Stimulated activated CD8-positive, alpha-beta memory T cell treated with anti-CD3 and anti-CD28 coated beads, Interleukin-2, amount 100 ng/mL, for 48 hours (primary cell): ENCODE data around the gene FHIT.

ENCODE experiments used
- DNase-seq, 2 donors: peaks; one replicate each; pipeline ENCODE4 v3.0.0-alpha.2; 2020; ENCODE audit warnings: low read depth in 2 of 2

Gene FHIT

GRCh38 chr3:61169621-61170251 lies 81.5 kb downstream of the FHIT start:
- DNase-seq, result no peak

DNA sequence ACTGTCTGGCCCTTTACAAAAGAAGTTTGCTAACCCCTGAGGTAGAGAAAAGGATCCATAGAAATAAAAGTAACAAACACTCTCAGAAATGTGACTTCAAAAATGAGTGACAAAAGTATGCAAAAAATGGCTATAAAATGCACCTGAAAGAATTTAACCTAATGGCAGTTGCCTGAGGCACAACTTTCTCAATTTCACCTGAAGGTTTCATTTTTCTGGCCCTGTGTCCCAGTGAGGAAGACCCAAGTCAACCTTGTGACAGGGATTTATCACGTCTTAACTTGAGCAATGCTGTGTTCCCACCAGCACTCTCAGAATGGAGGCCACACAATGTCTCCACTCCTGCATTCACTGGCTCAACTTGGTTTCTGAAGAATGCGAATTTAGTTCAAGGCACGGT lies 83.0 kb downstream of the FHIT start:
- DNase-seq, result no peak

DNA sequence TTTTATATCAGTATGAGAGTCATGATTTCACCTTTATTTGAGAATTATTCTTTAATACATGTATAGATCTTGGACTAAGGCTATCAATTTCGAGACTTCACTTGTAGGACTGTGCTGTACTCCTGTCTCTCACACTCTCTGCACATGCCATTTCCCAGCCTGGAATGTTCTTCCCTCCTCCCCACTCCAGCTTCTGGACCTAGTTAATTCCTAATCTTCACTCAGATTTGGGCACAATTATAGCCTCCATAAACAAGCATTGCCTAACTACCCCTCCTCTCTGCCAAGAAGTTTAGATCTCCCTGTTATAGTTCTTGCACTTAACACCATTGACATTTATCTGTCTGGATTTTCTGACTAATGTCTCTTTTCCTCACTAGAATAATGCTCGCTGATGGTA lies 88.3 kb downstream of the FHIT start:
- no peak for DNase-seq

DNA sequence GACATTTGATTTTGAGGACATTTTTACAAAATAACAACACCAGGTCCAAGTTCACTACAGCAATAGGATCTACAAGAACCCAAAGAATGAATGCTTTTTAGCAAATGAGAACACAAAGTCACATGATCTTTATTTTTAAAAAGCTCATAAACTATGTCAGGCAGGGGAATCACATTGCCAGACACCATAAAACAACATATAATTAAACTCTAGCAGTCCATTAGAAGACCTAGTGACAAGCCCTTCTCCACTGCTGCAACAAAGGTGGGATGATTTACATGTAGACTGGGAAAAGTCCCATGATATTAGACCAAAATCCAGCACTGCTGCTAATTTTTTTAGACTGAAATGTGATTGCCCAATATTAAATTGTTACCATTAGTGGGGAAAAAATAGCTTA lies 92.6 kb downstream of the FHIT start:
- no peak for DNase-seq

GRCh38 chr3:61158216-61158615 lies 93.0 kb downstream of the FHIT start:
- DNase-seq, result no peak

- no peak for DNase-seq
Measured at GRCh38 chr3:61157414-61157813, 93.8 kb downstream of the FHIT start.

GRCh38 chr3:61155701-61156292 lies 95.5 kb downstream of the FHIT start:
- DNase-seq, result no peak

DNA sequence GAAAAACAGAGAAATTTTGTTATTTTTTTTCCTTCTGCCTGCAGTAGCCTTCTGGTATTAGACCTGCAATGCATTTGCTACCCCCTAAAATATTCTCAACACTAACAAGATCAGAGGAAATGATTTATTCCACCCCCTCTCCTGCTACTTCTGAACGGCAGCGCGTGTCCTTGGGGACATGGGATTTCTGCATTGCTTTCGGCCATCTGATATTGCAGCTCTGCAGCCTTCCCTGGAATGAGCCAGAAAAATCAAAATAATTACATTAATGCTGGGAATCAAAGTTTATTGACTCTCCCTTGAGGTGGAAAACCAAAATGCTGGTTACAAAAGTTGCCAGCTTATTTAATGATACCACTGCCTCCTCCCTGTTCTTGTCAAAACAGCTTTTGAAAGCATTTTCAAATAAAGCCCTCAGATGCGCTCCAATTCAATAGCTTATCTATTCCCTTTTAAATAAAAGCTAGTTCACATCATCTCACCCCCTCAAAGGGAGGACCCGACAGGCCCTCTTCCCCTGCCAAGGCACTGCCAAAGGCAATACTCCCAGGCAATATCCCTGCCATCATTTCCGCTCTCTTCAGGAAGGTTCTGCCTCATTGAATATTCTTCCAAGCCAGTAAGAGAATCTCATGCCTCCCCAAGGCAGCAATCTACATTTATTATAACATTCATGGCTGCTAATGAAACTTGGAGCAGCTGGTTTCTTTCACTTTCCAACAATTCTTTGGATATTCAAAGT lies 96.6 kb downstream of the FHIT start:
- no peak for DNase-seq

GRCh38 chr3:61152071-61152470 lies 99.2 kb downstream of the FHIT start:
- no peak for DNase-seq

GRCh38 chr3:61149236-61149635 lies 102.0 kb downstream of the FHIT start:
- DNase-seq, result no peak

DNA sequence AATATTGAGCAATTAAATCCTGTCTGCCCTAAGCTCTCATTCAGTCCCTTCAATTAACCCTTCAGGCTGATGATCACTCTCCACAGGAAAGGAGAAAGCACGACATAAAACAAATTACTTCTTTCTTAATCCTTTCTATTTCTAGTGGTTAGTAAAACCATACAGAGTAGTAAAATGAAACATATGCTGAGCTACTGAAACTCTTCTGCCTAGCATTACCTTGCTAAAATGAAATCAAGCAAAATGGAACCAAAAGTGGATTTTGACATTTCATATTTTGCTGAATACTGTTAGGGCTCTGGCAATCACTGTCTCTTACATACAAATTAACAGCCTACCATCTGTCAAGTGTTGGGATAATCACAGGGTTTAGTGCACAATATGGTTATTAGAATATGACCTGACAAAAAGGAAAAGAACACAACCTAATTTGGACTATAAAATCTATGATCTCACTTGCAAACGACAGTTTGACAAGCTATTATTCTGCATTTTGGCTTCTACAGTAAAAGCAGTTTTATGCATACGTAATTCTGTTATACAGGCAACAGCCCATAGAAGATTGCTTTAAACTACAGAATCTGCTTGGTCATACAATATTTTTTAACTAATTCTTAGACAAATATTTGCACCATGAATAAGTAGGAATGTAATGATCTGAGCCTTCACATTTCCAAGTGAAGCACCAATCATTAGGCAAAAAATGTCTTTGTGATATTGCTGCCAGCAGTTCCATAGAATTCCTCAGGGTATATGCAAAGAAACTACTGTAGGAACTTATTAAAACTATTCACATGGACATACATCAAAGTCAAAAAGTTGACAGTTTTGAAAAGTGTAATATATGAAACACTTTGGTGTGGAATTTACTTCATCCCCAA lies 105.0 kb downstream of the FHIT start:
- DNase-seq, result no peak

- DNase-seq, result no peak
Measured at GRCh38 chr3:61141697-61142096, 109.6 kb downstream of the FHIT start.

DNA sequence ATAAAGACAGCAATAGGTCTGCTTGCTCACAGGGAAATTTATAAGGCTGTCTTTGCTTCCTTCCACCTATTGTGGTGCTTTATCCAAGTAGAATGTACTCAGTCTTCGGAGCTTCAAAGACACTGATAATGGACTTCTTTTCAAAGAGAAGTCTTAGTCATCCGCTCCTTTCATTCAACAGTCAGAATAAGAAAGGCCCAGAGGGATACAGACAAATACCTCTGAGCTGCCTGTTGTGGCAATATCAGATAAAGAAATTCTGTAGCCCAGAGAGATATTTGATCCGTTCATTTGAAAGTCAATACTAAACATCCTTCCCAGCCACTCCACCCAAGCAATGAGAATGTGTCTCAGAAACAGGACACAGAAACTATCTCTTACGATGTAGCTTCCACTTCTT lies 110.0 kb downstream of the FHIT start:
- DNase-seq, result no peak

- no peak for DNase-seq
Measured at GRCh38 chr3:61139686-61140085, 111.6 kb downstream of the FHIT start.

GRCh38 chr3:61138401-61138800 lies 112.9 kb downstream of the FHIT start:
- no peak for DNase-seq

GRCh38 chr3:61136191-61136590 lies 115.1 kb downstream of the FHIT start:
- no peak for DNase-seq

- DNase-seq, result no peak
Measured at GRCh38 chr3:61134532-61134931, 116.7 kb downstream of the FHIT start.

- no peak for DNase-seq
Measured at GRCh38 chr3:61132062-61132461, 119.2 kb downstream of the FHIT start.

- no peak for DNase-seq
Measured at GRCh38 chr3:61118830-61119229, 132.4 kb downstream of the FHIT start.

DNA sequence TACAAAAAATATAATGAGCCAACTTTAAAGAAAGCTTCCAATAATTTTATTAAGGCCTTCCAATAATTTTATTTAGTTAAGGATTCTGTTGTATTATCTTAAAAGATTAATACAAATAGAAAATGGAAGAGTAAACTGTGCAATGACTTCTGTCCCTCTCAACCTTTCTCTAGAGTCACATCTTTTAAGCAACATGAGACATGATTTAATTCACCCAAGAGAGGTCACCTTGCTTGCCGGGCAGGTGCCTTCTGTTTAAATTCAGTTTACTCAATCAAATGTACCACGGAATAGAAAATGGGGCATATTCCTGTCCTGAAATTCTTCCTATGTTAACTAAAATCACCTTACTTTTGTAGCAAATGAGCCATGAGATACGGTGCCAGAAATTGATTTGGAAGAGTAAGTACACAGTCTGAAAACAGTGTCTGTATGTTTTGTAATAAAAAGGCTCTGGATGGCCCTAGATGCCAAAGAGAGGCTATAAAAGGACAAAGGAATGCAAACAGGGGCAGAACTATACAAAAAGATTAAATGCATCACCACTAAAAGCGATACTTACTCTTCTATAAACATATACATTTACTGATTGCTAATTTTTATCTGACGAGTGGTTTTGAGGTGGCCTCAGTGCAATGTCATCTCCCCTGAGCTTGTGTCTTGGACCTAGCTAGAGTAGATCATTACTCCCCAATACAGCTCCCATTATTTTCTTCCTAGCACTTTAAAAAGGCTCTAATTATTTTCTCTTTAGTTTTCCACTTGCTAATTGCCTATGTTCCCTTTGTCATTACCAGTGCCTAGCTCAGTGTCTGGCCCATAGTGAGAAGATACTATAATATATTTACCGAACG lies 134.0 kb downstream of the FHIT start:
- DNase-seq, result no peak

DNA sequence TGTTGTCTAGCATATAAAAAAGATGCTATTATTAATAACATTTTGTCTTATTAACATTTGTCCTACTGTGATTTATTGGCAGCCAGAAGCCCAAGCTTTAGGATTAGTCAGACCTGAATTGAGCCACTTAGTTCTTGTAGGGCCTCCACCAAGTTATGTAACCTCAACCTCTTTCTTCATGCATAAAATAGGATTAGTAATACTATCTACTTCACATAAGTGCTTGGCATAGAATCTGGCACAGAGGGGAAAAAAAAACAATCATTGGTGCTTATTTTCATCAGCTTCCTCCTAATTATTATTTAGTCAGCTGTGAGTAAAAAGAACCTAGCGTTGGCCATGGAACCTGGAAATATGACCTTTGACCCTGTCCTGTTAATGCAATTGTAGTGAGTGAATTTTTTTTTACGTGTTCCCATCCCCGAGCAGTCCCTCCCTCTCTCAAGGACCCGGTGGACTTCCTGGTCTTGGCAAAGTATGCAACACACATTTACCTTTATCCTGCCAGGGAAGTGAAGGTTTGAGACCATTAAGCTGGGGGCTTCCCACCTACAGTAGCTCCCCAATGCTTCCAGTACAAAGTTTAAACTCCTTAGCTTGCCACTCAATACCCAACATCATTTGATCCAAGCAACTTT lies 136.8 kb downstream of the FHIT start:
- no peak for DNase-seq
